ENCODE measurements around the gene THADA.
"Not testable (repeated sequence)": the region's sequence is repeated elsewhere in the genome, so short reads cannot be mapped to it uniquely, and the experiment has no call there.

The THADA gene, protein sequence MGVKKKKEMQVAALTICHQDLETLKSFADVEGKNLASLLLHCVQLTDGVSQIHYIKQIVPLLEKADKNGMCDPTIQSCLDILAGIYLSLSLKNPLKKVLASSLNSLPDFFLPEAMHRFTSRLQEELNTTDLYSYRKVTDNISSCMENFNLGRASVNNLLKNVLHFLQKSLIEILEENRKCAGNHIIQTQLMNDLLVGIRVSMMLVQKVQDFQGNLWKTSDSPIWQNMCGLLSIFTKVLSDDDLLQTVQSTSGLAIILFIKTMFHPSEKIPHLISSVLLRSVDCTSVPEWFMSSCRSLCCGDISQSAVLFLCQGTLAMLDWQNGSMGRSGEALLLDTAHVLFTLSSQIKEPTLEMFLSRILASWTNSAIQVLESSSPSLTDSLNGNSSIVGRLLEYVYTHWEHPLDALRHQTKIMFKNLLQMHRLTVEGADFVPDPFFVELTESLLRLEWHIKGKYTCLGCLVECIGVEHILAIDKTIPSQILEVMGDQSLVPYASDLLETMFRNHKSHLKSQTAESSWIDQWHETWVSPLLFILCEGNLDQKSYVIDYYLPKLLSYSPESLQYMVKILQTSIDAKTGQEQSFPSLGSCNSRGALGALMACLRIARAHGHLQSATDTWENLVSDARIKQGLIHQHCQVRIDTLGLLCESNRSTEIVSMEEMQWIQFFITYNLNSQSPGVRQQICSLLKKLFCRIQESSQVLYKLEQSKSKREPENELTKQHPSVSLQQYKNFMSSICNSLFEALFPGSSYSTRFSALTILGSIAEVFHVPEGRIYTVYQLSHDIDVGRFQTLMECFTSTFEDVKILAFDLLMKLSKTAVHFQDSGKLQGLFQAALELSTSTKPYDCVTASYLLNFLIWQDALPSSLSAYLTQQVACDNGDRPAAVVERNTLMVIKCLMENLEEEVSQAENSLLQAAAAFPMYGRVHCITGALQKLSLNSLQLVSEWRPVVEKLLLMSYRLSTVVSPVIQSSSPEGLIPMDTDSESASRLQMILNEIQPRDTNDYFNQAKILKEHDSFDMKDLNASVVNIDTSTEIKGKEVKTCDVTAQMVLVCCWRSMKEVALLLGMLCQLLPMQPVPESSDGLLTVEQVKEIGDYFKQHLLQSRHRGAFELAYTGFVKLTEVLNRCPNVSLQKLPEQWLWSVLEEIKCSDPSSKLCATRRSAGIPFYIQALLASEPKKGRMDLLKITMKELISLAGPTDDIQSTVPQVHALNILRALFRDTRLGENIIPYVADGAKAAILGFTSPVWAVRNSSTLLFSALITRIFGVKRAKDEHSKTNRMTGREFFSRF (N-terminal part only)

GRCh38 chr2:43595603-43596412, at the start of gene THADA:
TSS of gene THADA (minus strand) at chr2:43596038. CDS start at chr2:43592392, 3,646 bp downstream.
- DNase-seq (ENCODE audit: low spot score): peak; percentile 72

DNA sequence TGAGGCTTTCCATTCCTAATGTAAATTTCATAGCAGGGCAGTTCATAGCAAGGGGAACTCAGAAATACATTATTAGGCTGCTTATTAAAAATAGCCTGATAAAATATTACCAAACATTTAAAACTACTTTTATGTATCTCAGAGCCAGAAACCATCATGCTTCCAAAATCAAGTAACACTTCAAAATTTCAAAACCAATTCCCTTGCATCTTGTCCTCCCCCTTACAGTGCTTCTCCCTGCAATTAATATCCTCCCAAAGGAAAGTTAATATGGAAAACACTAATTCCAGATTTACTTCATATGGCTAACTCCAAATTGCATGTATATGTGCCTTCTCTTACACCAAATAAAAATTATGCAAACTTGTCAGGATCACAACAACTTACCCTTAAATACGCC, 47.8 kb upstream of the THADA start:
- no peak for DNase-seq (ENCODE audit: low spot score)

DNA sequence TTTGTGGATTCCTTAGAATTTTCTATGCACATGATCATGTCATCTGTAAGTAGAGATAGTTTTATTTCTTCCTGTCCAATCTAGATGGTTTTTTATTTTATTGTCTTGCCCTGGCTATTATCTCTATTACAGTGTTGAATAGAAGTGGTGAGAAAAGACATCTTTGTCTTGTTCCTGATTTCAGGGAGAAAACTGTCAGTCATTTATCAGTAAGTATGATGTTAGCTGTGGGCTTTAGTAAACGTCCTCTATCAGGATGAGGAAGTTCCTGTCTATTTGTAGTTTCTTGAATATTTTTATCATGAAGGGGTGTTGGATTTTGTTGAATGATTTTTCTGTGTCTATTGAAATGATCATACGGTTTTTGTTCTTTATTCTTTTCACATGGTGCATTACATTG, 46.5 kb upstream of the THADA start:
- no peak for DNase-seq (ENCODE audit: low spot score)

- DNase-seq (ENCODE audit: low spot score): peak; percentile 79
These were observed 41.4 kb upstream of the THADA start, which contains the start of gene PLEKHH2 for GRCh38 chr2:43637030-43637803. TSS of gene PLEKHH2 (plus strand) at chr2:43637260. CDS start at chr2:43644674, 7,414 bp downstream.

- DNase-seq (ENCODE audit: low spot score): no peak
These were observed 40.8 kb upstream of the THADA start for GRCh38 chr2:43636621-43637020.

DNA sequence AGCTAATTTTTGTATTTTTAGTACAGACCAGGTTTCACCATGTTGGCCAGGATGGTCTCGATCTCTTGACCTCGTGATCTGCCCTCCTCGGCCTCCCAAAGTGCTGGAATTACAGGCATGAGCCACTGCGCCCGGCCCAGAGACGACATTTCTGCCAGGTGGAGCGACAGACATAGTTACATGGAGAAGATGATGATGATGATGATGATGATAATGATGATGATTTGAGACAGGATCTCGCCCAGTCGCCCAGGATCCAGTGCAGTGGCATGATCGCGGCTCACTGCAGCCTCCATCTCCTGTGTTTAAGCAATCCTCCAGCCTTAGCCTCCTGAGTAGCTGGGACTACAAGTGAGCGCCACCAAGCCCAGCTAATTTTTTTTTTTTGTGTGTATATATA, 40.3 kb upstream of the THADA start:
- DNase-seq (ENCODE audit: low spot score): not testable (repeated sequence)

GRCh38 chr2:43634604-43635306, 38.9 kb upstream of the THADA start:
- DNase-seq (ENCODE audit: low spot score): peak; percentile 8

GRCh38 chr2:43631618-43632317, 35.9 kb upstream of the THADA start:
- DNase-seq (ENCODE audit: low spot score): no peak

- DNase-seq (ENCODE audit: low spot score): no peak
These were observed 27.2 kb upstream of the THADA start for GRCh38 chr2:43622931-43623451.

- no peak for DNase-seq (ENCODE audit: low spot score)
These were observed 23.7 kb upstream of the THADA start for GRCh38 chr2:43619511-43619910.

DNA sequence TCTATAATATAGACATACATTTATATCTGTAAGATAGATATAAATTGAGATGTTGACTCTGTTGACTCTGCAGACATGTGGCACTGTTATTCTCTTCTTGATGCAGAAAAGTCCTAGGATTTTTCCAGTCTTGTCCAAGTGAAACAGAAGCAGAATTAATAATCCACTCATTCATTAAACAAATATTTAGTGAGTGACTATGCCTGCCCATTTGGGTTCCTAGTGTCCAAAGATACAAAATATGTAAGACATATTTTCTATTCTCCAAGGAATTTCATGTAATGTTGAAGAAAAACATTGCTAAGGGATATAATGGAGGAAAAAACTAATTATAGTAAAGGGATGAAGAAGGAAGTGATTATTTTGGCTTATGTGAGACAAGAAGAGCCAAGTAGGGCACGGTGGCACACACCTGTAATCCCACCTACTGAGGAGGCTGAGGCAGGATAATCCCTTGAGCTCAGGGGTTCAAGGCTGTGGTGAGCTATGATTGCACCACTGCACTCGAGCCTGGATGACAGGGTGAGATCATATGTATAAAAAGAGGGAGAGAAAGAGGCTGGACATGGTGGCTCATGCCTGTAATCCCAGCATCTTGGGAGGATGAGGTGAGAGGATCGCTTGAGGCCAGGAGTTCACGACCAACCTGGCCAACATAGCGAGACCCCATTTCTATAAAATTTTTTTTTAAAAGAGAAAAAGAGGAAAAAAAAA, 21.3 kb upstream of the THADA start:
- DNase-seq (ENCODE audit: low spot score): no peak

- no peak for DNase-seq (ENCODE audit: low spot score)
These were observed 17.1 kb upstream of the THADA start for GRCh38 chr2:43612944-43613343.

- peak; percentile 34 for DNase-seq (ENCODE audit: low spot score)
These were observed 16.4 kb upstream of the THADA start for GRCh38 chr2:43611987-43612894.

- DNase-seq (ENCODE audit: low spot score): no peak
These were observed 14.5 kb upstream of the THADA start for GRCh38 chr2:43610361-43610760.

GRCh38 chr2:43609290-43609918, 13.6 kb upstream of the THADA start:
- peak; percentile 40 for DNase-seq (ENCODE audit: low spot score)

DNA sequence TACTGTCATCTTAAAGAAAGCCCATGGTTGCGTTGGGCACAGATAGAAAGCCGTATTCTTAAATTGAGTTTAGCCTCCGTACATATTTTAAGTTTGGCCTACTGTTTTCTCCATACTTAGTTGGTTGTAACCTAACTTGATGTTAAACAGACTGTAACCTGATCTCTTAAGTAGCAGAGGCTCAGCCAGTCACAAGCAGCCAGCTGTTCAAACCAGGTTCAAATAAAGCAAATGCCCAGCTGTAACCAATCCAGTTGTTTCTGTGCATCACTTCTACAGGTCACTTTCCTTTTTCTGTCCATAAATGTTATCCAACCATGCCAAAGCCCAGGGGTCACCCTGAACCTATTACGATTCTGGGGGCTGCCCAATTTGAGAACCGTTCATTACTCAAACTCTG, 10.0 kb upstream of the THADA start:
- no peak for DNase-seq (ENCODE audit: low spot score)
